Thyroid gland (tissue), 4 donors: ENCODE data around the gene CNPY2. TPM values are rescaled to one million over a fixed set of nuclear protein-coding genes. Genes with fewer than 3 reads are reported as not detected.
"Not testable (repeated sequence)": the region's sequence is repeated elsewhere in the genome, so short reads cannot be mapped to it uniquely, and the experiment has no call there.

Source experiments
- DNase-seq, 2 donors: peaks; one replicate each; pipeline ENCODE4 v3.0.0-alpha.2; 2019
- H3K27ac ChIP-seq, 3 donors: fragments of 200-600 bp; sonication (generic); 1 replicate in 2 of 3; 2 replicates in 1 of 3; pipeline ENCODE4 v1.5.1; 2016 to 2019; ENCODE audit warnings: mild to moderate bottlenecking in 1 of 3, moderate library complexity in 1 of 3
- H3K27me3 ChIP-seq: fragments of 200-600 bp; sonication (generic); one replicate; pipeline ENCODE4 v1.5.1; 2019
- H3K36me3 ChIP-seq, 2 donors: fragments of 200-600 bp; sonication (generic); one replicate each; pipeline ENCODE4 v1.5.1; 2016 to 2019
- H3K4me1 ChIP-seq, 2 donors: fragments of 200-600 bp; sonication (generic); one replicate each; pipeline ENCODE4 v1.5.1; 2017 to 2019
- H3K4me3 ChIP-seq, 3 donors: fragments of 200-600 bp; sonication (generic); replicated peaks in 1 of 3; 1 replicate in 2 of 3; 2 replicates in 1 of 3; pipeline ENCODE4 v1.5.1; 2016; ENCODE audit warnings: mild to moderate bottlenecking in 1 of 3
- H3K9me3 ChIP-seq: fragments of 200-600 bp; sonication (generic); one replicate; pipeline ENCODE4 v1.5.1; 2017
- CTCF ChIP-seq, 6 experiments: fragments of 200-600 bp in 3 of 6; fragments of 450-650 bp in 3 of 6; sonication (generic) in 3 of 6; IDR thresholded peaks; one replicate each; pipeline ENCODE4 v1.5.1; 2016 to 2019; ENCODE audit warnings: antibody characterized with exemption in 6 of 6, mild to moderate bottlenecking in 2 of 6, inconsistent platforms in 1 of 6, moderate library complexity in 1 of 6
- POLR2A ChIP-seq, 2 donors: fragments of 450-650 bp; IDR thresholded peaks; one replicate each; pipeline ENCODE4 v1.6.1; 2017; ENCODE audit warnings: antibody characterized with exemption in 2 of 2, mild to moderate bottlenecking in 2 of 2, moderate library complexity in 1 of 2
- WGBS, 2 donors: methylation state at CpG; one replicate each; pipeline ENCODE4 v1.1.5; 2017; 5-methylcytosine and 5-hydroxymethylcytosine counted together
- intact Hi-C: fragments of 100-400 bp; cut with DNase I; formaldehyde crosslinking; loops from one replicate; pipeline ENCODE4 v1.15.1; 2023
- total RNA-seq, 4 donors: library from RNA; depleted of rRNA; stranded (reverse); fragments of >200 nt; gene quantifications; one replicate each; pipeline ENCODE4 v1.2.3, GENCODE V29; 2016

CNPY2 gene
- total RNA-seq, 4 donors from 2014 or later: 107 to 129 (median 124) TPM

GRCh38 chr12:56286044-56286830, 29.6 kb downstream of the CNPY2 start:
- 66 to 76% methylated on average over 4 of the region's 4 CpGs for WGBS, 2 donors
- H3K36me3 ChIP-seq: peaks cover 37 to 39% of the 10 kb centered on the region in 2 donors
- TF ChIP-seq POLR2A (IDR thresholded peaks at IDR 0.05) (no peak), CTCF (IDR thresholded peaks at IDR 0.05) (no peak)
- no peak overlapping the region for H3K27ac ChIP-seq
- no peak for DNase-seq
- peaks cover 0 to 11% of the 10 kb centered on the region in 2 donors for H3K4me1 ChIP-seq
- H3K27me3 ChIP-seq: no peaks in the 10 kb centered on the region
- no peaks in the 10 kb centered on the region for H3K9me3 ChIP-seq
- intact Hi-C loops: no loop called here
- H3K4me3 ChIP-seq: no peak overlapping the region

- DNase-seq, H3K27ac ChIP-seq, H3K27me3 ChIP-seq, intact Hi-C loops, H3K4me3 ChIP-seq, H3K4me1 ChIP-seq, H3K9me3 ChIP-seq: not testable (repeated sequence)
- H3K36me3 ChIP-seq: peaks cover 46 to 57% of the 10 kb centered on the region in 2 donors
- 86 to 90% methylated on average over 5 of the region's 5 CpGs for WGBS, 2 donors
These were observed 31.5 kb downstream of the CNPY2 start for GRCh38 chr12:56284263-56284662.

GRCh38 chr12:56282579-56282978, 33.2 kb downstream of the CNPY2 start:
- Histone ChIP-seq H3K27me3 (no peaks in the 10 kb centered on the region), H3K9me3 (no peaks in the 10 kb centered on the region), H3K4me1 (peaks cover 0 to 9% of the 10 kb centered on the region in 2 donors), H3K4me3 (no peak overlapping the region), H3K27ac (no peak overlapping the region), H3K36me3 (peaks cover 63 to 73% of the 10 kb centered on the region in 2 donors)
- intact Hi-C loops: no loop called here
- DNase-seq: no peak
- WGBS, 2 donors: 98 to 100% methylated on average over 2 of the region's 2 CpGs
- no peak for TF ChIP-seq CTCF (IDR thresholded peaks at IDR 0.05)

- Histone ChIP-seq H3K27ac (no peak overlapping the region), H3K36me3 (peaks cover 63 to 76% of the 10 kb centered on the region in 2 donors), H3K27me3 (no peaks in the 10 kb centered on the region), H3K9me3 (no peaks in the 10 kb centered on the region), H3K4me3 (no peak overlapping the region), H3K4me1 (peaks cover 0 to 7% of the 10 kb centered on the region in 2 donors)
- intact Hi-C loops: no loop called here
- 81 to 92% methylated on average over 6 of the region's 6 CpGs for WGBS, 2 donors
- TF ChIP-seq CTCF (IDR thresholded peaks at IDR 0.05) (no peak), POLR2A (IDR thresholded peaks at IDR 0.05) (no peak)
- no peak for DNase-seq
These were observed 33.8 kb downstream of the CNPY2 start for GRCh38 chr12:56282030-56282429.

GRCh38 chr12:56280849-56281248, 34.9 kb downstream of the CNPY2 start:
- Histone ChIP-seq H3K4me3 (no peak overlapping the region), H3K27me3 (no peaks in the 10 kb centered on the region), H3K9me3 (no peaks in the 10 kb centered on the region), H3K4me1 (no peaks in the 10 kb centered on the region), H3K27ac (no peak overlapping the region), H3K36me3 (peaks cover 72 to 86% of the 10 kb centered on the region in 2 donors)
- TF ChIP-seq POLR2A (IDR thresholded peaks at IDR 0.05) (no peak), CTCF (IDR thresholded peaks at IDR 0.05) (no peak)
- intact Hi-C loops: no loop called here
- DNase-seq: no peak
